H1 (cell line): ENCODE measurements around the gene FBXW2. TPM values are rescaled to one million over a fixed set of nuclear protein-coding genes. Genes with fewer than 3 reads are reported as not detected.

Source experiments
- CTCF ChIA-PET: fragments of 300-600 bp; sonication (Branson Sonifier 250); formaldehyde crosslinking; loops from one replicate; lab custom pipeline; 2021; ENCODE audit not compliant: partially characterized antibody; lab: Charles Lee
- POLR2A ChIA-PET: fragments of 300-600 bp; sonication (Branson Sonifier 250); formaldehyde crosslinking; loops from one replicate; lab custom pipeline; 2021; ENCODE audit warnings: inconsistent platforms; ENCODE audit not compliant: partially characterized antibody; lab: Charles Lee
- DNase-seq, 2 experiments: peaks; one replicate each; pipeline versions ENCODE4 v3.0.0 to v3.0.0-alpha.2; 2010 to 2022; ENCODE audit warnings: low spot score in 2 of 2, low read depth in 1 of 2, mixed read lengths in 1 of 2
- FAIRE-seq: peaks from 2 replicates; lab custom pipeline; 2011; peaks lifted over from hg19 to GRCh38; lab: Jason Lieb, UNC
- H2AFZ ChIP-seq: 2 replicates; pipeline ENCODE4 v1.8.1; 2012; ENCODE audit warnings: low read length, inconsistent platforms
- H2AK5ac ChIP-seq: 2 replicates; pipeline ENCODE4 v1.6.1; 2013; ENCODE audit warnings: low read depth, low read length
- H2BK120ac ChIP-seq: replicated peaks from 2 replicates; pipeline ENCODE3; 2013; ENCODE audit warnings: low read depth, low read length, inconsistent platforms
- H2BK12ac ChIP-seq: 2 replicates; pipeline ENCODE4 v1.6.1; 2013; ENCODE audit warnings: low read depth, low read length
- H2BK15ac ChIP-seq: 2 replicates; pipeline ENCODE4 v1.6.1; 2013; ENCODE audit warnings: low read length
- H2BK20ac ChIP-seq: 2 replicates; pipeline ENCODE4 v1.6.1; 2013; ENCODE audit warnings: low read length
- H2BK5ac ChIP-seq: 2 replicates; pipeline ENCODE4 v1.6.1; 2013; ENCODE audit warnings: low read depth, low read length
- H3K14ac ChIP-seq: 2 replicates; pipeline ENCODE4 v1.6.1; 2013; ENCODE audit warnings: inconsistent platforms; ENCODE audit not compliant: insufficient read length
- H3K18ac ChIP-seq: 2 replicates; pipeline ENCODE4 v1.6.1; 2013; ENCODE audit warnings: low read length; ENCODE audit errors: extremely low read depth
- H3K23ac ChIP-seq: 2 replicates; pipeline ENCODE4 v1.6.1; 2013; ENCODE audit warnings: inconsistent platforms; ENCODE audit not compliant: insufficient read length
- H3K23me2 ChIP-seq: 2 replicates; pipeline ENCODE4 v1.6.1; 2013; ENCODE audit warnings: low read depth, low read length
- H3K27ac ChIP-seq: 2 replicates; pipeline ENCODE4 v1.6.1; 2011; ENCODE audit warnings: low read depth, low read length, inconsistent platforms
- H3K27me3 ChIP-seq, 4 experiments: replicated peaks in 1 of 4; 1 replicate in 1 of 4; 2 replicates in 3 of 4; pipeline versions ENCODE4 v1.6.1 to v1.8.1; 2011 to 2013; ENCODE audit warnings: low read length in 3 of 4, mild to moderate bottlenecking in 3 of 4, inconsistent platforms in 2 of 4, mixed read lengths in 2 of 4, moderate library complexity in 1 of 4; ENCODE audit not compliant: control insufficient read depth in 3 of 4, insufficient read depth in 3 of 4; ENCODE audit errors: extremely low read depth in 1 of 4
- H3K36me3 ChIP-seq, 4 experiments: 2 replicates each; pipeline versions ENCODE4 v1.6.1 to v1.8.1; 2011 to 2013; ENCODE audit warnings: mild to moderate bottlenecking in 4 of 4, low read length in 3 of 4, moderate library complexity in 2 of 4, control low read depth in 1 of 4, inconsistent platforms in 1 of 4; ENCODE audit not compliant: insufficient read depth in 4 of 4, control insufficient read depth in 2 of 4
- H3K4ac ChIP-seq: replicated peaks from 2 replicates; pipeline ENCODE3; 2013; ENCODE audit warnings: low read length, low read depth, mixed read lengths, inconsistent platforms; ENCODE audit not compliant: insufficient read length
- H3K4me1 ChIP-seq, 4 experiments: replicated peaks in 1 of 4; 1 replicate in 1 of 4; 2 replicates in 3 of 4; pipeline versions ENCODE4 v1.6.1 to v1.8.1; 2011 to 2013; ENCODE audit warnings: low read length in 3 of 4, inconsistent platforms in 2 of 4, mixed read lengths in 1 of 4; ENCODE audit not compliant: insufficient read depth in 4 of 4, control insufficient read depth in 3 of 4
- H3K4me2 ChIP-seq, 2 experiments: 2 replicates each; pipeline versions ENCODE4 v1.6.1 to v1.8.1; 2011 to 2013; ENCODE audit warnings: low read depth in 2 of 2, low read length in 2 of 2, control low read depth in 1 of 2, inconsistent platforms in 1 of 2, mild to moderate bottlenecking in 1 of 2; ENCODE audit not compliant: insufficient read depth in 1 of 2
- H3K4me3 ChIP-seq, 4 experiments: fragments of 200-600, 300-600 bp in 1 of 4; sonication (generic), shearing (Covaris generic), sonication (Bioruptor Twin) in 1 of 4; 2 replicates each; pipeline versions ENCODE4 v1.5.1 to v1.8.1; 2011 to 2016; ENCODE audit warnings: low read length in 4 of 4, low read depth in 3 of 4, control low read depth in 2 of 4, inconsistent platforms in 2 of 4, mild to moderate bottlenecking in 2 of 4, mixed read lengths in 1 of 4, moderate library complexity in 1 of 4; ENCODE audit not compliant: insufficient read depth in 2 of 4; ENCODE audit errors: extremely low read depth in 1 of 4
- H3K56ac ChIP-seq: replicated peaks from 2 replicates; pipeline ENCODE3; 2013; ENCODE audit warnings: low read depth, mild to moderate bottlenecking, mixed read lengths, low read length, inconsistent platforms; ENCODE audit not compliant: insufficient read length
- H3K79me1 ChIP-seq: 2 replicates; pipeline ENCODE4 v1.6.1; 2013; ENCODE audit warnings: low read depth, low read length, control low read depth
- H3K79me2 ChIP-seq, 2 experiments: 2 replicates each; pipeline versions ENCODE4 v1.6.1 to v1.8.1; 2012 to 2013; ENCODE audit warnings: low read length in 2 of 2, mild to moderate bottlenecking in 2 of 2, inconsistent platforms in 1 of 2; ENCODE audit not compliant: insufficient read depth in 2 of 2, control insufficient read depth in 1 of 2
- H3K9ac ChIP-seq, 4 experiments: replicated peaks in 1 of 4; 1 replicate in 1 of 4; 2 replicates in 3 of 4; pipeline versions ENCODE4 v1.6.1 to v1.8.1; 2011 to 2013; ENCODE audit warnings: low read depth in 3 of 4, low read length in 3 of 4, control low read depth in 2 of 4, mild to moderate bottlenecking in 2 of 4, moderate library complexity in 2 of 4, inconsistent platforms in 1 of 4; ENCODE audit errors: extremely low read depth in 1 of 4
- H3K9me3 ChIP-seq, 2 experiments: 2 replicates each; pipeline versions ENCODE4 v1.6.1 to v1.8.1; 2012 to 2013; ENCODE audit warnings: mild to moderate bottlenecking in 2 of 2, moderate library complexity in 2 of 2, control low read depth in 1 of 2, inconsistent platforms in 1 of 2, low read depth in 1 of 2, low read length in 1 of 2, mixed read lengths in 1 of 2; ENCODE audit not compliant: insufficient read depth in 2 of 2
- H4K20me1 ChIP-seq, 2 experiments: replicated peaks in 1 of 2; 2 replicates each; pipeline versions ENCODE3 to v1.8.1; 2011 to 2013; ENCODE audit warnings: inconsistent platforms in 2 of 2, low read length in 2 of 2, mild to moderate bottlenecking in 1 of 2; ENCODE audit not compliant: insufficient read depth in 2 of 2, control insufficient read depth in 1 of 2
- H4K5ac ChIP-seq: 2 replicates; pipeline ENCODE4 v1.6.1; 2013; ENCODE audit warnings: low read length, low read depth, mixed read lengths, inconsistent platforms; ENCODE audit not compliant: insufficient read length
- H4K8ac ChIP-seq: 2 replicates; pipeline ENCODE4 v1.8.0; 2013; ENCODE audit warnings: mild to moderate bottlenecking, moderate library complexity, low read length, inconsistent platforms; ENCODE audit not compliant: insufficient read depth; ENCODE audit errors: extremely low read depth
- H4K91ac ChIP-seq: replicated peaks from 2 replicates; pipeline ENCODE3; 2013; ENCODE audit warnings: low read length, mixed read lengths, inconsistent platforms; ENCODE audit not compliant: insufficient read length
- ASH2L ChIP-seq: fragments of 200-600, 300-600 bp; sonication (generic); IDR thresholded peaks from one replicate; pipeline ENCODE4 v1.7.1; 2017; ENCODE audit warnings: low read length
- ATF2 ChIP-seq: IDR thresholded peaks from 2 replicates; pipeline ENCODE4 v1.6.1; 2012; ENCODE audit warnings: low read length, inconsistent platforms
- CEBPB ChIP-seq: IDR thresholded peaks from 2 replicates; pipeline ENCODE4 v1.6.1; 2012; ENCODE audit warnings: low read depth, low read length
- CREB1 ChIP-seq: IDR thresholded peaks from 2 replicates; pipeline ENCODE4 v1.6.1; 2012; ENCODE audit warnings: inconsistent platforms
- POU5F1 ChIP-seq: IDR thresholded peaks from 2 replicates; pipeline ENCODE4 v1.6.1; 2011; ENCODE audit warnings: low read depth, mild to moderate bottlenecking, low read length, moderate library complexity
- RBBP5 ChIP-seq: IDR thresholded peaks from 2 replicates; pipeline ENCODE4 v1.7.1; 2012; ENCODE audit warnings: low read depth, mild to moderate bottlenecking, inconsistent platforms, low read length, moderate library complexity, borderline replicate concordance
- RXRA ChIP-seq: IDR thresholded peaks from 2 replicates; pipeline ENCODE4 v1.6.1; 2011; ENCODE audit warnings: low read depth, mild to moderate bottlenecking, low read length, moderate library complexity; ENCODE audit not compliant: insufficient read depth
- TBP ChIP-seq: IDR thresholded peaks from 2 replicates; pipeline ENCODE4 v1.6.1; 2011; ENCODE audit warnings: low read depth, low read length, improper control_type of control experiment
- ZNF274 ChIP-seq: IDR thresholded peaks from 2 replicates; pipeline ENCODE4 v1.7.0; 2012; ENCODE audit warnings: low read length, borderline replicate concordance; ENCODE audit errors: extremely low read depth
- WGBS, 2 experiments: shearing (Covaris generic) in 1 of 2; methylation state at CpG; one replicate each; pipeline versions ENCODE4 v1.1.6 to v1.1.7; 2013 to 2015; ENCODE audit warnings: low lambda C conversion rate in 2 of 2, mixed read lengths in 2 of 2, inconsistent platforms in 1 of 2, low coverage in 1 of 2, missing lambda C conversion rate in 1 of 2; ENCODE audit not compliant: insufficient replicate concordance in 2 of 2, insufficient coverage in 1 of 2, insufficient read length in 1 of 2; ENCODE audit errors: extremely low coverage in 1 of 2, missing lambda C conversion rate in 1 of 2; 5-methylcytosine and 5-hydroxymethylcytosine counted together
- polyA plus RNA-seq, 7 experiments: library from polyadenylated mRNA; depleted of rRNA in 3 of 7; stranded (reverse) in 5 of 7; unstranded in 2 of 7; fragments of >200 nt in 5 of 7; fragments of 200-250 nt in 2 of 7; gene quantifications; 1 replicate in 5 of 7; 2 replicates in 1 of 7; 4 replicates in 1 of 7; pipeline versions ENCODE4 v1.2.1 to v1.2.3, GENCODE V29; 2011 to 2013; ENCODE audit warnings: missing spikeins in 2 of 7, mixed read lengths in 2 of 7
- total RNA-seq: library from RNA; stranded (reverse); fragmentation: NEBNext Ultra II Directional; extraction: Animal tissue kit (Norgen Biotek cat#: 25700); gene quantifications from 2 replicates; pipeline ENCODE4 v1.2.1, GENCODE V29; 2021
- TF ChIP-seq, protein P1 (sequence below), 3 experiments: IDR thresholded peaks; 1 replicate in 2 of 3; 2 replicates in 1 of 3; pipeline versions ENCODE4 v1.5.1 to v1.6.1; 2011; ENCODE audit warnings: low read length in 3 of 3, mild to moderate bottlenecking in 3 of 3, inconsistent platforms in 2 of 3, low read depth in 1 of 3, moderate library complexity in 1 of 3; ENCODE audit not compliant: insufficient read depth in 1 of 3; ENCODE audit errors: control extremely low read depth in 1 of 3

Gene FBXW2
- total and polyA plus RNA-seq, 2 of the 8 experiments (the other 6 are each of a cell fraction or from before 2014, with no cell fraction given), result 19.2 to 65.3 TPM

DNA sequence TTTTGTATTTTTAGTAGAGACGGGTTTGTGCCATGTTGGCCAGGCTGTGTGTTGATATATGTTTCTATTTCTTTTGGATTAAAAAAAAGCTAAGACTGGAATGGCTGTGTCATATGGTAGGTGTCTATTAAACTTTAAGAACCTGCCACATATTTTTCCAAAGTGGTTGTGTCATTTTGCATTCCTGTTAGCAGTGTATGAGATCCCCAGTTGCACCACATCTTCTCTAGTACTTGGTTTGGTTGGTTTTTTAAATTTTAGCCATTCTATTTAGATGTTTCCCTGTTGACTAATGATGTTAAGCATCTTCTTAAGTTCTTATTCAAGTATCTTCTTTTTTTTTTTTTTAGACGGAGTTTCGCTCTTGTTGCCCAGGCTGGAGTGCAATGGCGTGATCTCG is 42.8 kb downstream of the FBXW2 start:
- ChIA-PET POLR2A (no interaction called here), CTCF (interaction anchor here (0.5 to 3.6 kb wide), 5 partner anchors 17 to 305 kb away, joined by 3 to 13 read pairs (median 3); no protein-coding TSS in a partner anchor)
- Histone ChIP-seq H3K56ac (no peak overlapping the region), H2BK5ac (no peak overlapping the region), H4K5ac (no peak overlapping the region), H3K4me2 (no peak overlapping the region), H3K23ac (no peak overlapping the region), H3K14ac (no peak overlapping the region), H2AFZ (no peak overlapping the region), H3K27ac (no peak overlapping the region), H4K8ac (no peak overlapping the region), H3K79me1 (no peaks in the 10 kb centered on the region), H3K4me3 (no peak overlapping the region), H4K91ac (no peak overlapping the region), H4K20me1 (no peaks in the 10 kb centered on the region), H2BK20ac (no peak overlapping the region), H3K4ac (no peak overlapping the region), H3K18ac (no peak overlapping the region), H2BK12ac (no peak overlapping the region), H2BK15ac (no peak overlapping the region), H3K36me3 (no peaks in the 10 kb centered on the region), H3K9me3 (peaks cover 0 to 6% of the 10 kb centered on the region in 2 experiments; a peak in 1 of 4 replicates), H3K27me3 (no peaks in the 10 kb centered on the region), H3K4me1 (no peaks in the 10 kb centered on the region), H3K79me2 (no peaks in the 10 kb centered on the region), H2BK120ac (no peak overlapping the region), H2AK5ac (no peak overlapping the region), H3K23me2 (no peaks in the 10 kb centered on the region), H3K9ac (no peak overlapping the region)
- FAIRE-seq (no peak), DNase-seq (no peak)
- WGBS, 2 experiments, result 98% methylated on average over 3 of the region's 5 CpGs; no CpG with 5 or more reads in 1 of the 2 experiments
- TF ChIP-seq TBP (no peak), RXRA (no peak), ATF2 (no peak), CREB1 (no peak), CEBPB (no peak), ASH2L (no peak), RBBP5 (no peak), POU5F1 (no peak), ZNF274 (no peak)
- TF ChIP-seq, protein P1, sequence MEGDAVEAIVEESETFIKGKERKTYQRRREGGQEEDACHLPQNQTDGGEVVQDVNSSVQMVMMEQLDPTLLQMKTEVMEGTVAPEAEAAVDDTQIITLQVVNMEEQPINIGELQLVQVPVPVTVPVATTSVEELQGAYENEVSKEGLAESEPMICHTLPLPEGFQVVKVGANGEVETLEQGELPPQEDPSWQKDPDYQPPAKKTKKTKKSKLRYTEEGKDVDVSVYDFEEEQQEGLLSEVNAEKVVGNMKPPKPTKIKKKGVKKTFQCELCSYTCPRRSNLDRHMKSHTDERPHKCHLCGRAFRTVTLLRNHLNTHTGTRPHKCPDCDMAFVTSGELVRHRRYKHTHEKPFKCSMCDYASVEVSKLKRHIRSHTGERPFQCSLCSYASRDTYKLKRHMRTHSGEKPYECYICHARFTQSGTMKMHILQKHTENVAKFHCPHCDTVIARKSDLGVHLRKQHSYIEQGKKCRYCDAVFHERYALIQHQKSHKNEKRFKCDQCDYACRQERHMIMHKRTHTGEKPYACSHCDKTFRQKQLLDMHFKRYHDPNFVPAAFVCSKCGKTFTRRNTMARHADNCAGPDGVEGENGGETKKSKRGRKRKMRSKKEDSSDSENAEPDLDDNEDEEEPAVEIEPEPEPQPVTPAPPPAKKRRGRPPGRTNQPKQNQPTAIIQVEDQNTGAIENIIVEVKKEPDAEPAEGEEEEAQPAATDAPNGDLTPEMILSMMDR (IDR thresholded peaks at IDR 0.05; ENCODE audit: control extremely low read depth in 1 of 3, insufficient read depth in 1 of 3, low read depth in 1 of 3, low read length in 3 of 3), result no peak
